Urinary bladder (tissue), 4 donors: ENCODE measurements around the gene BICDL1. TPM values are rescaled to one million over a fixed set of nuclear protein-coding genes. Genes with fewer than 3 reads are reported as not detected.

Source experiments
- DNase-seq: peaks from one replicate; pipeline ENCODE4 v3.0.0-alpha.2; 2015; ENCODE audit errors: extremely low spot score
- H3K27ac ChIP-seq: one replicate; pipeline ENCODE4 v1.5.1; 2013; ENCODE audit warnings: low read depth, mild to moderate bottlenecking, moderate library complexity
- H3K36me3 ChIP-seq: one replicate; pipeline ENCODE4 v1.6.1; 2013; ENCODE audit warnings: mild to moderate bottlenecking, moderate library complexity; ENCODE audit not compliant: insufficient read depth
- H3K4me1 ChIP-seq: one replicate; pipeline ENCODE4 v1.6.1; 2013; ENCODE audit warnings: mild to moderate bottlenecking, moderate library complexity; ENCODE audit not compliant: insufficient read depth
- H3K4me3 ChIP-seq: one replicate; pipeline ENCODE4 v1.5.1; 2013; ENCODE audit warnings: low read depth, low read length
- WGBS: extraction: QIAGEN DNeasy Blood & Tissue Kit; methylation state at CpG from one replicate; pipeline ENCODE4 v1.1.7; 2013; 5-methylcytosine and 5-hydroxymethylcytosine counted together
- polyA plus RNA-seq: library from polyadenylated mRNA; stranded (reverse); fragments of 200-250 nt; gene quantifications from one replicate; pipeline ENCODE4 v1.2.3, GENCODE V29; 2013
- total RNA-seq: library from RNA; depleted of rRNA; stranded (reverse); fragments of >200 nt; gene quantifications from one replicate; pipeline ENCODE4 v1.2.3, GENCODE V29; 2014
- donor health status: healthy with polysubstance abuse.
- donor health status: healthy.

The BICDL1 gene
- total and polyA plus RNA-seq, 2 donors = 1.1 to 2.4 TPM

DNA sequence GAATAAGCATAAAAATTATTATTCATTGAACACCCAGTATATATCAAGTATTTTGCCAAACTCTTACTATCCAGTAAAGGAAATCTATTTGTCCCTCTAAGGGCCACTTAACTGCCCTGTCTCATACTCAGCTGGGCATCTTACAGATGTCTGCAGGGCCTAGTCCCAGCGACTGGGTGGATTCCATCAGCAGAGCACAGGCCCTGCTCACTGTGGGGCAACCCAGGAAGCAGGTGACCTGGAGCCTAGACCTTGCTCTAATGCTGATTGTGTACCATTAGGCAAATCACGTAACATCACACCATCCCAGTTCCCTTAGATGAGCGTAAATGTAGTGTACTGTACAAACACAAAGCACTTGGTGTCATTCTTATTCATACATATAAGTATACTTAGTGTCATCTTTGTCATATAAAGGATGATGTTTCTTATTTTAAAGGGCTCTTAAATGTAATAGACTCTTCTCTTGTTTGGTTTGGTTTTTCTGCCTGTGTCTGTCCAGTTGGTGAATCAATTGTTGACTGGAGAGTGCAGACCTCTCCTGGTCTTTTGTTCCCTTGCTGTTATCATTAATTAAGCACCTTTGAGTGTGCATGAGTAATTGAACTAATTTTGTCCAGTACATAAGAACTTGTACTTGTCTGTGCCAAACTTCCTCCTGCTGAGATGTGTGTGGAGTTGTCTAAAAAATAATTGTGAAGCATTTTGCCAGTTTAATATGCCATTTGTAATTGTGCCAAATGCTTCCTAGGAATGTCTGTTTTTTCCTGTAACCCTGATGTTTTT lies 78.2 kb downstream of the BICDL1 start:
- 82% methylated on average over 3 of the region's 3 CpGs for WGBS
- Histone ChIP-seq H3K4me3 (no peak overlapping the region), H3K27ac (no peak overlapping the region), H3K36me3 (no peaks in the 10 kb centered on the region), H3K4me1 (no peaks in the 10 kb centered on the region)
- DNase-seq = no peak

DNA sequence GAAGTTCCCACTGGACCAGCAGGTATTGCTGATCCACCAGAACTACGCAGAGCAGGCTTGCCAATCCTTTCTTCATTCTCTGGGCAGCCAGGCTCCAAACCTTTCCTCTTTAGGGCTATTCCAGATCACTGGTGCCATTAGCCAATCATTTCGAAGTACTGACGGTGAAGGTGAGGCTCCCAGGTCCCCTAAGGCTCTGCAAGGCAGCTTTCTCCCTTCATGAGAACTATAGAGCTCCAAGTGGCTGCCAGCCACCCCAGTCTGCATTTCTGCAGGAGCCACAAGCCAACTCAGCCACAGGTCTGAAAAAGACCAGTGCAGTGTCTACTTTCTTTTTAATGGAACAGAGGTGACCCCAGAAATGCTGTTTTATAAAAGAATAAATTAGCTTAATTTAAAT lies 78.9 kb downstream of the BICDL1 start:
- Histone ChIP-seq H3K36me3 (no peaks in the 10 kb centered on the region), H3K27ac (no peak overlapping the region), H3K4me1 (no peaks in the 10 kb centered on the region), H3K4me3 (no peak overlapping the region)
- DNase-seq = no peak
- WGBS = 78% methylated on average over 3 of the region's 3 CpGs

DNA sequence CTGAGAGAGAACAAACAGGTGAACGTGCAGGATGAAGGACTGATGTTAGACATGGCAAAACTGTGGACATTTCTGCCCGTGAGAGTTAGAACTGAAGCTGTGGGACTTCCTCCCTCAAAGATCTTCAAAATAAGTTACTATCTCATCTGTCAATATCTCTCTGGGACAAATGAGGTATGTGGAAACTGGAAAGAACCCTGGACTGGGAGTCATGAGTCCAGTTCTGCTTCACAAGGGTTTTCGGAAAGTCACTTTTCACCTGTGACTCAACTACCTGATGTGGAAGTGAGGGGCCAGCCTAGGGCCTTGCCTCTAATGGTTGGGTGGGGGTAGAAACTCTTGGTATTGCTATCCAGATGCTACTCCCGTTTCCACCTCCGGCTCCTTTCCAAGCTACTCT lies 80.2 kb downstream of the BICDL1 start:
- Histone ChIP-seq H3K36me3 (no peaks in the 10 kb centered on the region), H3K4me3 (no peak overlapping the region), H3K27ac (no peak overlapping the region), H3K4me1 (no peaks in the 10 kb centered on the region)
- DNase-seq = no peak
- WGBS = 77% methylated on average over 5 of the region's 5 CpGs

DNA sequence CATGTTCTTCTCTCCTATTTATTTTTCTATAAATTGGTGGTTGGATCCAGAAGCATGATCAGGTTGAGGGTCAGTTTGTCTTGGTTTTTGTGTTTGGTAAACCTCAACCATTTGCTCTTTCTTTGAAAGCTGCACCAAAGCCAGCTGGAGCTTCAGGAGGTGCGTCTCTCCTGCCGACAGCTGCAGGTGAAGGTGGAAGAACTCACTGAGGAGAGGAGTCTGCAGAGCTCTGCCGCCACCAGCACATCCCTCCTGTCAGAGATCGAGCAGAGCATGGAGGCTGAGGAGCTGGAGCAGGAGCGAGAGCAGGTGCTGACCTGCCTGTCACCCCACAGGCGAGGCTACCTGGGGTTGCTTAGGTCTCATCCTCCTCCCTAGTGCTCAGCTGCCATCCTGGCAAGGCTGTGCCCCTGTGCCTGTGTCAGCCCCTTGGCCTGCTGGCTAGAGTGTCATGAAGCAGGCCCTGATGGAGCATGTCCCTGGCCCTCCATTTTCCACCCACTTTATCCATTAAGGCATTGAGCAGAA lies 82.5 kb downstream of the BICDL1 start:
- no peak for DNase-seq
- Histone ChIP-seq H3K36me3 (no peaks in the 10 kb centered on the region), H3K27ac (no peak overlapping the region), H3K4me3 (no peak overlapping the region), H3K4me1 (no peaks in the 10 kb centered on the region)
- 89% methylated on average over 6 of the region's 6 CpGs for WGBS

DNA sequence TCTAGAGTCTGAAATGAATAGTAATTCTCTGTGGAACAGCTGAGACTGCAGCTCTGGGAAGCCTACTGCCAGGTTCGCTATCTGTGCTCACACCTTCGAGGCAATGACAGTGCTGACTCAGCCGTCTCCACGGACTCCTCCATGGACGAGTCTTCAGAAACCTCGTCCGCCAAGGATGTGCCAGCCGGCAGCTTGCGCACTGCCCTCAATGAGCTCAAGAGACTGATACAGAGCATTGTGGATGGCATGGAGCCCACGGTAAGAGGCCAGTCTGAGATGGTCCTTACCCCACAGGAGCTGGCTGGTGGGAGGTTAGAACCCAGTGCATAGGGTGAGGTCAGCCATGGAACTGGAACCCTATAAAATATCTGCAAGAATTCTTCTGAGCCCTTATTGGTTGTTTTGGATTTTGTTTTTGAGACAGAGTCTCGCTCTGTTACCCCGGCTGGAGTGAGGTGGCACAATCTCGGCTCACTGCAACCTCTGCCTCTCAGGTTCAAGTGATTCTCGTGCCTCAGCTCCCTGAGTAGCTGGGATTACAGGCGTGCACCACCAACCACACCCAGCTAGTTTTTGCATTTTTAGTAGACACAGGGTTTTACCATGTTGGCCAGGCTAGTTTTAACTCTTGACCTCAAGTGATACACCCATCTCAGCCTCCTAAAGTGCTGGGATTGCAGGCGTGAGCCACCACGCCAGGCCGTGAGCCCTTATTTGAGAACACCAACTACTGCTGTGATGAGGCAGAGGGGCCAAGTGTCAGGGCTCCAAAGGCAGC lies 83.6 kb downstream of the BICDL1 start:
- Histone ChIP-seq H3K36me3 (no peaks in the 10 kb centered on the region), H3K4me1 (no peaks in the 10 kb centered on the region), H3K27ac (no peak overlapping the region), H3K4me3 (no peak overlapping the region)
- DNase-seq = no peak
- WGBS = 83% methylated on average over 18 of the region's 18 CpGs

DNA sequence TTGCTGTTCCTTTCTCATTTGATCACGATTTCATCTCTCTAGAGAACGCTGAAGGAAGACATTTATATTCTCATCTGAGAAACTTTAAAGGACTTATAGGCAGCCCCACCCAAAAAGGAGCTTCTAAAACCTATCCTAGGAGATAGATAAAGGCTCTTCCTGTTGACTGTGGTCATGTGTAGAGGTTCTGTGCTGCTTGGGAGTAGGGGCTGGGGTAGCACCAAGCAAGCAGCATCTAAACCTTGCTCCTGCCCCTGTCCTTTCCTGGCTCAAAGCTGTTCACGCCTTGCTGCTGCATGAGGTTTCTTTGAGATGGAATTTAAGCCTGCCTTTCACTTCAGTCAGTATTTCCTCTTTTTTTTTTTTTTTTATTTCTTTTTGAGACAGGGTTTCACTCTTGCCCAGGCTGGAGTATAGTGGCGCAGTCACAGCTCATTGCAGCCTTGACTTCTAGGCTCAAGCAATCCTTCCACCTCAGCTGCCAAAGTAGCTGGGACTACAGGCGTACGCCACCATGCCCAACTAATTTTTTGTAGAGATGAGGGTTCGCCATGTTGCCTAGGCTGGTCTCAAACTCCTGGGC lies 86.1 kb downstream of the BICDL1 start:
- DNase-seq = no peak
- 85% methylated on average over 7 of the region's 7 CpGs for WGBS
- H3K36me3 ChIP-seq = no peaks in the 10 kb centered on the region
- H3K4me1 ChIP-seq = no peaks in the 10 kb centered on the region
- H3K27ac ChIP-seq = no peak overlapping the region
- H3K4me3 ChIP-seq = no peak overlapping the region

DNA sequence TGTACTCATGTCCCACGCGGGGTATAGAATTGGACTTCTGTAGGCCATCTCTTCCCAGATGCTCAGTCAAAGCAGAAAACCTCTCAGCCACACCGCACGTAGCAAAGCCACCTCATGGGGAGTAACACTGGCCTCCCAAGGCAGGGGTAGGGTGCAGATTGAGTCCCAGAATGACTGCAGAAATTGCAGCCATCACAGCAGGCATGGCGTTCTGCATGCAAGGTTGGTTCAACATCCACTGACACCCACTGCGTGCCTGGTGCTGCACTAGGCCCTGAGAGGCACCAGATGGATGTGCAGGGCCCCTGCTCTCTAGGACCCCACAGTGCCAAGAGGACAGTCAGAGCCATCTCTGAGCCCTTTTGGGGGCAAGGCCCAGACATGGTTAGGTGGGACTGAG lies 87.6 kb downstream of the BICDL1 start:
- WGBS = 97% methylated on average over 6 of the region's 6 CpGs
- no peak overlapping the region for H3K27ac ChIP-seq
- H3K4me3 ChIP-seq = no peak overlapping the region
- H3K36me3 ChIP-seq = no peaks in the 10 kb centered on the region
- DNase-seq = no peak
- no peaks in the 10 kb centered on the region for H3K4me1 ChIP-seq

DNA sequence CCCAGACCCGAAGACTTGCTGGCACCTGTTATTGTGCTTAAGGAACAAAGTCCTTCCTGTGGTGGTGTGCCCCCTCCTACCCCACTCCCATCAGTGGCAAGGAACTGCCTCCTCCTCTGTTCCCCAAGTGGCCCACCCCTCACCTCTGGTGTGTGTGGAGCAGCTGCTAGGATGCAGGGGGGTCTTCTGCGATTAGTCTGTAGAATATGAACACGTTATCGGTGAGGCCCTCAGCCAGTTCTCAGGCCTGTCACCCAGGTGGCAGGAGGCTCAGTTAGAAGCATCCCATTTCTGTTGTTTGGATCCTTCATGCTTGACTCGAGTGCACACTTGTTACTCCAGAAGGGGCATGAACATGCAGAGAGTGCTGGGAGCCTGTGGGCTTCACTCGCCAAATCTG lies 88.2 kb downstream of the BICDL1 start:
- Histone ChIP-seq H3K4me1 (no peaks in the 10 kb centered on the region), H3K27ac (no peak overlapping the region), H3K4me3 (no peak overlapping the region), H3K36me3 (no peaks in the 10 kb centered on the region)
- no peak for DNase-seq
- WGBS = 87% methylated on average over 6 of the region's 6 CpGs

DNA sequence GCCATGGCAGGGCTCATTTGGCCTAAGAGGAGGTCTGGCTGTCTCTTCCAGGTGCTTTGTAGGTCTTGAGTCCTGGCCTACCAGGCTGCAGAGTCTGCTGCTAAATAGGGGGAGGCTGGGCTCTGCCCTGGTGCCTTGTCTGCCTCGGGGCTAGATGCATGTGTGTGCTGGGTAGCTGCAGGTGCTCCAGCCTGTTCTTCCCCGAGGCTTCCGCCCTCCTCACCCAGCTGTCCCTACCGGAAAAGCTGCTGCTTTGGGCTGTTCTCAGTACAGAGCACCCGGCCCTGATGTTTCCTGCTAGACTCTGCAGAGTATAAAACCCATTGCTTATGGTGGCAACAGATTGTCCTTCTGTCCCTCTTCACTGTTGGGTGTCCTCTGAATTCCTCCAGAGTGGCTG lies 89.8 kb downstream of the BICDL1 start:
- Histone ChIP-seq H3K36me3 (no peaks in the 10 kb centered on the region), H3K4me1 (no peaks in the 10 kb centered on the region), H3K4me3 (no peak overlapping the region), H3K27ac (peak overlapping the region; percentile 44)
- no peak for DNase-seq
- WGBS = 69% methylated on average over 5 of the region's 5 CpGs

DNA sequence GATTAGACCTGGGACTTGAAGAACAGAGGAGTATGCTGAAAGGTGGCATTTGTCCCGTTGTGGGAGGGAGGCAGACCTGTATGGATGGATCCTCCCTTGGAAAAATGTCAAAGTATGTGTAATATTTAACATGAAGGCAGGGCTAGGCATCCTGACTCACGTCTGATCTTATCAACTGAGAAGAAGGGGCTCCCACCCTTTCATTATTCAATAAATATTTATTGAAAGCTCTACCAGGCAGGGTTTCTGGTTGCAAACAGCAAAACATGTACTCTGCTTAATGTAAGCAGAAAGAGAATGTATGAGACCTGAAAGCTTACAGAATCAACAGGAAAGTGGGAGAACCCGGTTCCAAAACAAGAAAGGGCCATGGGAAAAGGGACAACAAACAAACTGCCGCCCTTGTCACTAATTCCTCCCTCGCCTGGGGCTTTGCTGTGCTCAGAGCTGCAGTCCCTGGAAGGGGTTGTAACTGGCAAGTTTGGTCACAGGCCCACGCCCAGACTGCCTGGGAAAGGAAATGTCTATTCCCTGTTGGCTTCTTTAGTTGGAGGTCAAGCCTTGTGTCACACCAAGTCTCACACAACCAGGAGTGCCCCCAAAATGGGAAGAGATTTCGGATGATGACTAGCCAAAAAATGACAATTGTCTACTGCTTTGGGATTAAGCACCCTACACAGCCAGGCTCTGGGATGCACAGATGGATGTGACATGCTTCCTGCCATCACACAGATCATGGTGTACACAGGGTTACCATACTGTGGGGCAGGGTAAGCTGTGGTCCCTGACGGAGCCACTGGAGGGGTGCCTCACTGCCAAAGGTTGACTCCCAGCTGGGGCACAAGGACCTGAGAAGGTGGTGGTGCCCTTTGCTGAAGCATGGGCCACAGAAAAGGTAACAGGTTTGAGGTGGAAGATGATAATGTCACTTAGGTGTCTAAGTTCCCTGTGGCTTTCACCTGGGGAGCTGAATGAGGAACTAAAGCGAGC lies 90.7 kb downstream of the BICDL1 start:
- H3K4me1 ChIP-seq = no peaks in the 10 kb centered on the region
- H3K36me3 ChIP-seq = no peaks in the 10 kb centered on the region
- H3K4me3 ChIP-seq = no peak overlapping the region
- no peak for DNase-seq
- H3K27ac ChIP-seq = no peak overlapping the region
- WGBS = 61% methylated on average over 9 of the region's 9 CpGs

DNA sequence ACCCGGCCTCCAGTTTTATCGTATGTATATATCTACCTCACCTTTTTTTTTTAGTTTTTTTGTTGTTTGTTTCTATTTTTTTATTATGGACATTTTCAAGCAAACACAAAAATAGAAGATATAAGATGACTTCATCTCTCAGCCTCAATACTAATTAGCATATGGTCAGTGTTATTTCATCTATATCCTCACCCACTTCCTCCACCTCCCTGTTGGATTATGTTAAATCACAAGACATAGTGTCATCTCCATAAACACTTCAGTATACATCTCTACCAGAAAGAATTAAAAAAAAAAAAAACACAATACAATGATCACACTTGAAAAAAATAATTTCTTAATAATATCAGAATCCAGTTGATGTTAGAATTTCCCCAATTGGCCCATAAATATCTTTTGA lies 92.6 kb downstream of the BICDL1 start:
- no peaks in the 10 kb centered on the region for H3K4me1 ChIP-seq
- no peak overlapping the region for H3K27ac ChIP-seq
- no peak overlapping the region for H3K4me3 ChIP-seq
- WGBS = 97% methylated on average over 2 of the region's 2 CpGs
- no peak for DNase-seq
- no peaks in the 10 kb centered on the region for H3K36me3 ChIP-seq

DNA sequence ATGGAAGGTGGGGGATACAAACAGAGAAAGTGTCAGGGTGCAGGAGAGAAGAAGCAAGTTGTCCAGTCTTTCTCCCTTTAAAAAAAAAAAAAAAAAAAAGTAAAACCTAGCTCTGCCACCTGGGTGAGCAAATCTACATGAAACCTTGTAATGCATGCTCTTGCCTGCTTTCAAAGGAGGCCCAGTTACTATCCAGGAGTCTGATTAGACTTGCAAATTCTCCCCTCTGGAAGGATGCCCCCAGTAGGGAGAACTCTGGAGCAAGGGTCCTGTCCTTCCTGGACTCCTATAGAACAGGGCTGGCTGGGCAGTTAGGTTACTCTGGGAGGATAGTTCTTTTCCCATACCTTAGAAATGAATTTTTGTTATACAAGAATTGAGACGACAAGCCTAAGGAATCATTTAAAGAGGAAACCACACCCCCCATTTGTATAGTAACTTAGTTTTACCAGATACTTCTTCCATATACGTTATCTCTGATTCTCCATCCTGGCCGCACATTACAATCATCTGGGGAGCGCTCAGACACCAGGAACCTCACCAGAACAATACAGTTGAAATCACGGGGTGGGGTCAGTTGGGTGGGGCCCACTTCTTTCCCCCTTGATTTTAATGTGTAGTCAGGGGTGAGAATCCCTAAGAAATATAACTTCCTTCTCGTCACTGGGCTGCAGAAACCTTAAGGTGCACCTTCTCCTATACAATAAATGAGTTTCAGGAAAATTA lies 97.0 kb downstream of the BICDL1 start:
- DNase-seq = no peak
- H3K4me1 ChIP-seq = no peaks in the 10 kb centered on the region
- H3K36me3 ChIP-seq = no peaks in the 10 kb centered on the region
- H3K4me3 ChIP-seq = no peak overlapping the region
- WGBS = 61% methylated on average over 6 of the region's 6 CpGs
- H3K27ac ChIP-seq = no peak overlapping the region
